Large intestine (tissue), 3 donors: ENCODE measurements around the gene GALNT14. TPM values are rescaled to one million over a fixed set of nuclear protein-coding genes. Genes with fewer than 3 reads are reported as not detected.

Source experiments
- DNase-seq, 2 donors: peaks; one replicate each; pipeline versions ENCODE4 v3.0.0 to v3.0.0-alpha.2; 2013
- H3K27ac ChIP-seq: one replicate; pipeline ENCODE4 v1.5.1; 2013; ENCODE audit warnings: low read length
- H3K27me3 ChIP-seq: 2 replicates; pipeline ENCODE4 v1.6.1; 2013; ENCODE audit warnings: low read length; ENCODE audit not compliant: control insufficient read depth, insufficient read depth
- H3K36me3 ChIP-seq: 2 replicates; pipeline ENCODE4 v1.6.1; 2013; ENCODE audit warnings: low read length; ENCODE audit not compliant: control insufficient read depth, insufficient read depth
- H3K4me1 ChIP-seq: one replicate; pipeline ENCODE4 v1.6.1; 2013; ENCODE audit warnings: low read length; ENCODE audit not compliant: control insufficient read depth, insufficient read depth
- H3K4me3 ChIP-seq: one replicate; pipeline ENCODE4 v1.5.1; 2013; ENCODE audit warnings: low read length
- H3K9me3 ChIP-seq: one replicate; pipeline ENCODE4 v1.6.1; 2013; ENCODE audit warnings: mild to moderate bottlenecking, low read depth, low read length, moderate library complexity; ENCODE audit not compliant: control insufficient read depth
- WGBS: methylation state at CpG from one replicate; pipeline ENCODE4 v1.1.5; 2013; ENCODE audit warnings: low lambda C conversion rate; ENCODE audit not compliant: insufficient coverage; 5-methylcytosine and 5-hydroxymethylcytosine counted together
- polyA plus RNA-seq: library from polyadenylated mRNA; unstranded; fragments of 120-200 nt; gene quantifications from one replicate; pipeline ENCODE4 v1.2.1, GENCODE V29; 2013

Gene GALNT14
- polyA plus RNA-seq, 1 donor, result 3.1 TPM

DNA sequence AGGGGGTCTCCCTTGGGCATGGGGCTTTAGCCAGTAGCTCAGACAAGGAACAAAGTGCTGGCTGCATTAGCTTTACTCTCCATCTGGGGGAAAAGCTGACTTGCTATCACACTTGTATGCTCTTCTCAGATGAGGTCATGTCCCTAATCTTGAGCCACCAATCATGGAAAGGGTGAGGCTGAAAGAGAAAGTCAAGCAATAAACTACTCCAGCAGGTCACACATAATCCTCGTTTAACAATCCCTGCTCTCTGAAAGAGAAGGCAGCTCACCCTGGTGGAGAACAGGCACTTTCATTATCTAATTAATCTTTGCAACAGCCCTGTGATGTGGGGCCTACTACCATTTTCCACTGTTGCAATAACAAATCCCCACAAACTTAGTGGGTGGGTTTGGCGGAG is 201.3 kb downstream of the GALNT14 start:
- Histone ChIP-seq H3K27ac (no peak overlapping the region), H3K9me3 (no peaks in the 10 kb centered on the region), H3K4me1 (no peaks in the 10 kb centered on the region), H3K27me3 (peaks cover 2% of the 10 kb centered on the region), H3K4me3 (no peak overlapping the region), H3K36me3 (no peaks in the 10 kb centered on the region)
- WGBS, result no CpG with 5 or more reads among the region's 2 CpGs
- DNase-seq, result no peak

- DNase-seq, result no peak
- H3K27me3 ChIP-seq, result peaks cover 2% of the 10 kb centered on the region
- no peaks in the 10 kb centered on the region for H3K9me3 ChIP-seq
- H3K4me1 ChIP-seq, result no peaks in the 10 kb centered on the region
- no peak overlapping the region for H3K27ac ChIP-seq
- no peak overlapping the region for H3K4me3 ChIP-seq
- H3K36me3 ChIP-seq, result no peaks in the 10 kb centered on the region
- no CpG with 5 or more reads among the region's 8 CpGs for whole genome bisulfite sequencing
These were observed 202.4 kb downstream of the GALNT14 start for GRCh38 chr2:30935795-30936194.

- H3K9me3 ChIP-seq, result no peaks in the 10 kb centered on the region
- no peaks in the 10 kb centered on the region for H3K36me3 ChIP-seq
- WGBS, result 100% methylated on average over 1 of the region's 7 CpGs
- no peak overlapping the region for H3K4me3 ChIP-seq
- H3K27me3 ChIP-seq, result peaks cover 2% of the 10 kb centered on the region
- DNase-seq, result no peak
- no peak overlapping the region for H3K27ac ChIP-seq
- no peaks in the 10 kb centered on the region for H3K4me1 ChIP-seq
These were observed 204.2 kb downstream of the GALNT14 start for GRCh38 chr2:30934066-30934465.

DNA sequence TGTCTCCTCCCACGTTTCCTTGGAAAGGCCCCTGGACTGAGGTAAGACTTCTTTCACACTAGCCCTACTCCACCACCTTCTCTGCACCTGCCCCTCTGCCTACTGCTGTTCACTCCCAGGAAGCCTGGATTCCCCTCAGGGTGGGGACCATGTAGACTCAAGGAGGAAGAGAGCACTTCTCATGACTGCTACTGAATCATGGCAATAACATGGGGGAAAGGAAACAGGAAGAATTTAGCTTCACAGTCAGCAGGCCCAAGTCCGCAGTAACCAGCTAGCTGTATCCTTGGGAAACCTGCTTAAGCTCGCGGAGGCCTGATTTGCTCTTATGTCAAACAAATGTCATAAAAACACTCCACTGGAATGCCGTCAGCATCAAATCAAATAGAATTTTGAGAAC is 204.7 kb downstream of the GALNT14 start:
- Histone ChIP-seq H3K9me3 (no peaks in the 10 kb centered on the region), H3K36me3 (no peaks in the 10 kb centered on the region), H3K4me1 (no peaks in the 10 kb centered on the region), H3K27ac (no peak overlapping the region), H3K27me3 (peaks cover under 1% of the 10 kb centered on the region), H3K4me3 (no peak overlapping the region)
- 70% methylated on average over 2 of the region's 5 CpGs for WGBS
- DNase-seq, result no peak

DNA sequence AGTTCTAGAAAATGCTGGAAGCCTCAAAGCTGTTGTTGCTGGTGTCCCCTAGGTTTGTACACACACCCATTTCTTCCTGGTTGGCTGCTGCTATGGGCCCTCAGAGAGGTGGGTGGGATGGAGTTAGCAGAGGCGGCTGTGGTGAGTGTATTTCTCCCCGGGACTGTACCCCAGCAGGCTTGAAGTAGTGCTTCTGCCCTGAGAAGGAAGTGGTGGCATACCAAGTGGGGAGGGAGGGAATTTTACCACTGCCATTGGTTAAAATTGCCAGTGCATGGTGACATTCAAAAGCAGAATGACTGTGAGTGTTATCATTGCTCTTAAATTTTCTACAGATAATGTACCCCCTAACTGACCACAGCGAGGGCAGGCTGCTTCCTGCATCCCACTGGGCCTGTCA is 205.4 kb downstream of the GALNT14 start:
- Histone ChIP-seq H3K36me3 (no peaks in the 10 kb centered on the region), H3K27ac (no peak overlapping the region), H3K27me3 (no peaks in the 10 kb centered on the region), H3K4me3 (no peak overlapping the region), H3K9me3 (no peaks in the 10 kb centered on the region), H3K4me1 (no peaks in the 10 kb centered on the region)
- no peak for DNase-seq
- WGBS, result no CpG with 5 or more reads among the region's 3 CpGs

GRCh38 chr2:30931841-30932407 is 206.3 kb downstream of the GALNT14 start:
- no peaks in the 10 kb centered on the region for H3K4me1 ChIP-seq
- no peak for DNase-seq
- WGBS, result no CpG with 5 or more reads among the region's 19 CpGs
- no peaks in the 10 kb centered on the region for H3K9me3 ChIP-seq
- H3K4me3 ChIP-seq, result no peak overlapping the region
- H3K36me3 ChIP-seq, result no peaks in the 10 kb centered on the region
- H3K27ac ChIP-seq, result no peak overlapping the region
- H3K27me3 ChIP-seq, result peaks cover 2% of the 10 kb centered on the region

DNA sequence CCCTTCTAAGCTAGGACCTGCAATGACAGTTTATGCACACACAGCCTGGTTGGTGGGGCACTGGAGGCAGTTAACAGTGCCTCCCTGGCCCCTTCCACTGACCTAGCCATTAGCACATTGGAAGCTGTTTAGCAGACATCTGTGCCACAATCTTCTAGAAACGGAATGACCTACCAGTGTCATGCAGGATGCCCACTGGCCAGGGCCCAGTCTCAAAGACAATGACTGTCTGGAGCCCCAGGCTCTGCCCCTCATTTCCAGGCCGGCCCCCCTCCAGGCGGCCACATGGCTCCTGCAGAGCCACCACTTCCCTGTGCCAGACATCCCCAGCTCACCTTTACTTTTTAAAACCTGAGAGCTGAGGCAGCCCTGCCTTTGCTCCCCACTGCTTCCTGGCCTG is 207.5 kb downstream of the GALNT14 start:
- DNase-seq, result no peak
- H3K4me1 ChIP-seq, result no peaks in the 10 kb centered on the region
- H3K27me3 ChIP-seq, result peaks cover 2% of the 10 kb centered on the region
- no peaks in the 10 kb centered on the region for H3K36me3 ChIP-seq
- H3K9me3 ChIP-seq, result no peaks in the 10 kb centered on the region
- no peak overlapping the region for H3K4me3 ChIP-seq
- no CpG with 5 or more reads among the region's 3 CpGs for WGBS
- no peak overlapping the region for H3K27ac ChIP-seq

- Histone ChIP-seq H3K4me3 (no peak overlapping the region), H3K36me3 (no peaks in the 10 kb centered on the region), H3K27me3 (peaks cover 2% of the 10 kb centered on the region), H3K9me3 (no peaks in the 10 kb centered on the region), H3K27ac (no peak overlapping the region), H3K4me1 (no peaks in the 10 kb centered on the region)
- no CpG with 5 or more reads among the region's 7 CpGs for WGBS
- no peak for DNase-seq
These were observed 210.7 kb downstream of the GALNT14 start for GRCh38 chr2:30927465-30928075.

DNA sequence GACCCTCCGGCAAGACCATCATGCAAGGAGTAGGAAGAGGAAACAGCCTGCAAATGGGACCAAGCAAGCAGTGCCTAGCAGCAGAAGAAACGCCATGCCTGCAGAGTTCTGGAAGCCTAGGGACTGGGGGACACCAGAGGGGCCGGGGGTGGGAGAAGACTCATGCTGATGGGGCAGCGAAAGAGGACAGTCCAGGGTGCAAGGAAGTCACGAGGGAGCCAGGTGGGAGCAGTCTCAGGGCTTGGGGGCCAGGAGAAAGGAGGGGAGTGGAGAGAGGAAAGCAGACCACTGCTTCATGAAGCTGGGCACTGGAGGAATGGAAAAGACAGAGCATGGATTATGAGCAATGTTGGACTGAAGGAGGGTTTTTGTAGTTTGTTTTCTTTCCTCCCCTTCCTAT is 211.6 kb downstream of the GALNT14 start:
- Histone ChIP-seq H3K9me3 (no peaks in the 10 kb centered on the region), H3K36me3 (no peaks in the 10 kb centered on the region), H3K27ac (no peak overlapping the region), H3K4me3 (no peak overlapping the region), H3K27me3 (peaks cover 2% of the 10 kb centered on the region), H3K4me1 (no peaks in the 10 kb centered on the region)
- DNase-seq, result no peak
- WGBS, result no CpG with 5 or more reads among the region's 5 CpGs

- Histone ChIP-seq H3K36me3 (no peaks in the 10 kb centered on the region), H3K27ac (no peak overlapping the region), H3K4me1 (no peaks in the 10 kb centered on the region), H3K9me3 (no peaks in the 10 kb centered on the region), H3K4me3 (no peak overlapping the region), H3K27me3 (peaks cover 2% of the 10 kb centered on the region)
- no CpG with 5 or more reads among the region's 5 CpGs for WGBS
- DNase-seq, result no peak
These were observed 214.6 kb downstream of the GALNT14 start for GRCh38 chr2:30923623-30924022.

- Histone ChIP-seq H3K36me3 (no peaks in the 10 kb centered on the region), H3K27ac (no peak overlapping the region), H3K4me1 (no peaks in the 10 kb centered on the region), H3K9me3 (no peaks in the 10 kb centered on the region), H3K4me3 (no peak overlapping the region), H3K27me3 (no peaks in the 10 kb centered on the region)
- whole genome bisulfite sequencing, result no CpG with 5 or more reads among the region's 5 CpGs
- no peak for DNase-seq
These were observed 217.7 kb downstream of the GALNT14 start for GRCh38 chr2:30920511-30920910.
